ENCODE results near the gene C13orf46. TPM values are rescaled to one million over a fixed set of nuclear protein-coding genes. Genes with fewer than 3 reads are reported as not detected.

Gene C13orf46
- total RNA-seq, 2 donors from 2014 or later: 0.59 to 2.7 TPM

DNA sequence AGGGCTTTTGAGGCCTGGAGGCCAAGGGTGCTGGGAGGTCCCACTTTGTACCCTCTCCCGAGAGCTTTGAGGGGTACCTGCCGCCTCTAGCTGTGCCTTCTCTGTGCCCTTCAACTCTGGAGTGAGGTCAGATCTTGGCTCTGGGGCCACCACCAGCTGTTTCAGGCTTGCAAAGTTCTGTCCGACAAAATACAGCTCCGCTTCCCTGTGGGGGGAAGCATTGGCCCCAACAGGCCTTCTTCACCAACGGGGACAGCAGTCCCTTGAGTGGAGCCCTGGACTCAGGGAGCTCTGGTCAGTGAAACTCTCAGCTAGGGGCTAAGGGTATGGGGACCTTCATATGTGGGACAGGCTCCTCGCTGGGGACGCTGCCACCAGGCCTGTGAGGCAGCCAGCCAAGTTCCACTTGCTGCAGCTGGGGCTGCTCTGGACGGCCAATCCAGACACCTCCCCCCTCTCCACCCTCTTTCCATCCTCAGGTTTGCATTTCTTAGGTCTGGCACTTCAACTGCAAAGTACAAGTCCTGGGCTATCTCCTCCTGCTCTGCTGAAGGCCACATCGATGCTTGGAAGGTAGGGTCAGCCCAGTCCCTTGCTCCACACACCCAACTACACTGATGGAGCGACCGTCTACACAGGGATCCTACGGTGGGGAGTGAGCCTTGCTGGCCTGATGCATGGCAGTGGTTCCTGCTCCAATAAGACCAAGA lies 46.8 kb downstream of the C13orf46 start:
- no peak for TF ChIP-seq CTCF (IDR thresholded peaks at IDR 0.05)
- no peak for DNase-seq (ENCODE audit: low spot score)
- H3K27ac ChIP-seq: no peak overlapping the region

DNA sequence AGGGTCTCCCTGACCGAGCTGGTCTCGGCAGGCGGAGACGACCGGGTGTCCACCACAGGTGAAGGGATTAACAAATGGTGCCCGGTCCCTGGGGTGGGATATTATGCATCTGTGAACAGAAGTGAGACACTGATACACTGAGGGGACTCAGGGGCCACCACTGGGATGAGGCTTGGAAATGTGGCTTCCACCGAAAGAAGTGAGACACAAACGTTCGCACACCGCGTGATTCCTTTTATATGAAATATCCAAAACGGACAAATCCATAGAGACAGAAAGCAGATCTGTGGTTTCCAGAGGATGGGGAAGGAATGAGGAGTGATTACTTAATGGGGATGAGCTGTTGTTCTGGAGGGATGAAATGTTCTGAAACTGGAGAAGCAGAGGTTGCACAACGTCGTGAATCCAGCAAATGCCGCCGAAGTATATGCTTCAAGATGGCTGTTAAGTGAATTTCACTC lies 47.5 kb downstream of the C13orf46 start:
- no peaks in the 10 kb centered on the region for H3K36me3 ChIP-seq
- H3K4me1 ChIP-seq: peaks cover 0 to 33% of the 10 kb centered on the region in 2 donors
- H3K27me3 ChIP-seq: no peaks in the 10 kb centered on the region
- no peak overlapping the region for H3K27ac ChIP-seq
- no peak overlapping the region for H3K4me3 ChIP-seq
- peaks cover 0 to 8% of the 10 kb centered on the region in 2 donors for H3K9me3 ChIP-seq
- DNase-seq (ENCODE audit: low spot score): no peak
- TF ChIP-seq CTCF (IDR thresholded peaks at IDR 0.05): no peak

More for the DNA sequence above, 46.8 kb downstream of the C13orf46 start:
- Histone ChIP-seq H3K36me3 (no peaks in the 10 kb centered on the region), H3K9me3 (peaks cover 0 to under 1% of the 10 kb centered on the region in 2 donors), H3K4me1 (peaks cover 0 to 33% of the 10 kb centered on the region in 2 donors), H3K27me3 (no peaks in the 10 kb centered on the region), H3K4me3 (no peak overlapping the region)

- DNase-seq (ENCODE audit: low spot score): peak; percentile 48
- H3K4me1 ChIP-seq: peaks cover 0 to 26% of the 10 kb centered on the region in 2 donors
- H3K4me3 ChIP-seq: no peak overlapping the region
- no peak for TF ChIP-seq CTCF (IDR thresholded peaks at IDR 0.05)
- H3K36me3 ChIP-seq: no peaks in the 10 kb centered on the region
- H3K9me3 ChIP-seq: peaks cover 0 to 11% of the 10 kb centered on the region in 2 donors
- H3K27ac ChIP-seq: no peak overlapping the region
- no peaks in the 10 kb centered on the region for H3K27me3 ChIP-seq
Observed at GRCh38 chr13:113924184-113924901, 49.5 kb downstream of the C13orf46 start.

DNA sequence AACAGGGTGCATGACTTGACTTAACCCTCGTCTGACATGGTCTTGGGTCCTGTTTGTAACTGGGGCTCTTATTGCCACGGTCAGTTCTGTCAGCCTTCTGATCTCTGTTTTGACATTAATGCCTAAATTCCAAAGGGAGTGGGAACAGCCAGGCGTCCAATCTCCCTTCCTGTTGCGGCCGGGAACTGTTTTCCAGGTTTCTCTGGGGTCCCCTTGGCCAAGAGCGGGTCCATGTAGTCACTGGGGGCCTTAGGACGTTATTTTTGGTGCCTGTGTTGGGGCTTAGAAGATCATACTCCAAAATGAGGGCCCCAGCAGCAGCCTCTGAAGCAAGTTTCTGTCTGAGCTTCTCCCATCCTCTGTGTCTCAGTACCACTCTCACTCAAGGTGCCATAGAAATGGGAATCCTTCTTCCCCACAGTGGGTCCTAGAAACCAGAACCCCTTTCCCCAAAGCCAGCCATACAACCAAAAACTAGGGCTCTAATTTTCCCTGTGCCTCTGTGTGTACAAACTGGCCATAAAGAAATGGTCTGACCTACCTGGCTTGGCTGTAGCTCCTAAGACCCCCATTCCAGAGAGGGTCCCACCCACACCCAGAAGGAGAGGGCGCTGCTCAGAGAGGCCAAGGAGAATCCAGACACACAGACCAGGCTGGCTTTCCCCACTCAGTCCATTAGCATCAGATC lies 50.4 kb downstream of the C13orf46 start:
- no peaks in the 10 kb centered on the region for H3K27me3 ChIP-seq
- TF ChIP-seq CTCF (IDR thresholded peaks at IDR 0.05): no peak
- H3K9me3 ChIP-seq: peaks cover 0 to 11% of the 10 kb centered on the region in 2 donors
- DNase-seq (ENCODE audit: low spot score): peak; percentile 50
- H3K4me1 ChIP-seq: peaks cover 0 to 18% of the 10 kb centered on the region in 2 donors
- no peaks in the 10 kb centered on the region for H3K36me3 ChIP-seq
- H3K4me3 ChIP-seq: no peak overlapping the region
- H3K27ac ChIP-seq: no peak overlapping the region

GRCh38 chr13:113922412-113923118 lies 51.3 kb downstream of the C13orf46 start:
- peaks cover 0 to 11% of the 10 kb centered on the region in 2 donors for H3K9me3 ChIP-seq
- DNase-seq (ENCODE audit: low spot score): peak; percentile 36
- H3K27me3 ChIP-seq: no peaks in the 10 kb centered on the region
- H3K4me3 ChIP-seq: no peak overlapping the region
- TF ChIP-seq CTCF (IDR thresholded peaks at IDR 0.05): no peak
- peaks cover 0 to 9% of the 10 kb centered on the region in 2 donors for H3K4me1 ChIP-seq
- H3K36me3 ChIP-seq: no peaks in the 10 kb centered on the region
- no peak overlapping the region for H3K27ac ChIP-seq

Measured in right atrium auricular region (tissue), 2 donors.